Transverse colon (tissue), 3 donors: ENCODE measurements around the gene PDE4D.

Source experiments
- EP300 ChIP-seq: sonication (generic); formaldehyde crosslinking; IDR thresholded peaks from one replicate; pipeline ENCODE4 v1.6.1; 2017; ENCODE audit warnings: antibody characterized with exemption, low read depth
- POLR2A ChIP-seq: fragments of 450-650 bp; IDR thresholded peaks from one replicate; pipeline ENCODE4 v1.6.1; 2016; ENCODE audit warnings: antibody characterized with exemption, mild to moderate bottlenecking, moderate library complexity
- POLR2AphosphoS5 ChIP-seq, 3 donors: sonication (generic); formaldehyde crosslinking; IDR thresholded peaks; one replicate each; pipeline ENCODE4 v1.6.1; 2016; ENCODE audit warnings: antibody characterized with exemption in 3 of 3

DNA sequence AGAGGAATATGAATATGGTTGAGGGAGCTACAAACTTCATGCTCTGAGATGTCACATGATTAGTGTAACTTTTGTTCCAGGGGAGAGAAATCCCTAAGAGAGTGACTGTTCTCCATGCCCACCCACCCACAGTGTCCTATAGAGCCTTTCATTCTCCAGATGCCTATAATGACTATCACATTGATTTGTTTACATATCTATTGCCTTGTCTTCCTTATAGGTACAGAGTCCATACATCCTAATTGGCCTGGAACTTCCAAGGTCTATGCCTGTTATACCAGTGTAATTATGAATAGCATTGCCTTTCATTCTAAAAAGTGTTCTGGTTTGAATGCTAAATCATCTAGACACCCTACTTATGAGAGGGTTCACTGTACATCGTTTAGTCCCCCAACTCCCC lies 835.3 kb downstream of the PDE4D start:
- no peak for TF ChIP-seq POLR2A
- no peak for TF ChIP-seq EP300
- TF ChIP-seq POLR2AphosphoS5 (IDR thresholded peaks at IDR 0.05): no peak
